ENCODE measurements around the gene PDE4D. TPM values are rescaled to one million over a fixed set of nuclear protein-coding genes. Genes with fewer than 3 reads are reported as not detected.

PDE4D gene
- total RNA-seq, 1 donor: 19.9 TPM

GRCh38 chr5:59209758-59210359 lies 683.7 kb downstream of the PDE4D start:
- Histone ChIP-seq H3K9me3 (ENCODE audit: low read depth, low read length) (no peaks in the 10 kb centered on the region), H3K27me3 (ENCODE audit: insufficient read depth, low read length) (peaks cover 11% of the 10 kb centered on the region), H3K4me3 (ENCODE audit: insufficient read depth, low read length) (no peak overlapping the region), H3K4me2 (ENCODE audit: insufficient read depth, low read length) (no peak overlapping the region), H2AFZ (ENCODE audit: low read length) (no peak overlapping the region), H3K79me2 (ENCODE audit: insufficient read depth, low read length) (no peaks in the 10 kb centered on the region), H3K36me3 (ENCODE audit: insufficient read depth, low read length) (no peaks in the 10 kb centered on the region), H4K20me1 (ENCODE audit: insufficient read depth, low read length) (no peaks in the 10 kb centered on the region), H3K4me1 (ENCODE audit: insufficient read depth, low read length) (peaks cover 12% of the 10 kb centered on the region), H3K27ac (ENCODE audit: low read depth, low read length) (no peak overlapping the region)
- DNase-seq (ENCODE audit: insufficient read length, low spot score, missing footprints): peak; percentile 57
- TF ChIP-seq CTCF (IDR thresholded peaks at IDR 0.05; ENCODE audit: extremely low read depth, low read depth, low read length): no peak

- H3K4me1 ChIP-seq (ENCODE audit: insufficient read depth, low read length): peaks cover 12% of the 10 kb centered on the region
- DNase-seq (ENCODE audit: insufficient read length, low spot score, missing footprints): no peak
- H3K27ac ChIP-seq (ENCODE audit: low read depth, low read length): no peak overlapping the region
- no peak overlapping the region for H3K4me2 ChIP-seq (ENCODE audit: insufficient read depth, low read length)
- H2AFZ ChIP-seq (ENCODE audit: low read length): no peak overlapping the region
- H3K36me3 ChIP-seq (ENCODE audit: insufficient read depth, low read length): no peaks in the 10 kb centered on the region
- H3K79me2 ChIP-seq (ENCODE audit: insufficient read depth, low read length): no peaks in the 10 kb centered on the region
- H3K4me3 ChIP-seq (ENCODE audit: insufficient read depth, low read length): no peak overlapping the region
- H3K9me3 ChIP-seq (ENCODE audit: low read depth, low read length): no peaks in the 10 kb centered on the region
- H3K27me3 ChIP-seq (ENCODE audit: insufficient read depth, low read length): peaks cover 6% of the 10 kb centered on the region
- no peaks in the 10 kb centered on the region for H4K20me1 ChIP-seq (ENCODE audit: insufficient read depth, low read length)
- TF ChIP-seq CTCF (IDR thresholded peaks at IDR 0.05; ENCODE audit: extremely low read depth, low read depth, low read length): no peak
Observed at GRCh38 chr5:59208474-59208873, 685.1 kb downstream of the PDE4D start.

GRCh38 chr5:59207401-59207800 lies 686.1 kb downstream of the PDE4D start:
- Histone ChIP-seq H3K4me2 (ENCODE audit: insufficient read depth, low read length) (no peak overlapping the region), H3K27ac (ENCODE audit: low read depth, low read length) (no peak overlapping the region), H3K36me3 (ENCODE audit: insufficient read depth, low read length) (no peaks in the 10 kb centered on the region), H3K27me3 (ENCODE audit: insufficient read depth, low read length) (no peaks in the 10 kb centered on the region), H2AFZ (ENCODE audit: low read length) (no peak overlapping the region), H3K79me2 (ENCODE audit: insufficient read depth, low read length) (no peaks in the 10 kb centered on the region), H3K4me3 (ENCODE audit: insufficient read depth, low read length) (no peak overlapping the region), H3K4me1 (ENCODE audit: insufficient read depth, low read length) (peaks cover 12% of the 10 kb centered on the region), H3K9me3 (ENCODE audit: low read depth, low read length) (no peaks in the 10 kb centered on the region), H4K20me1 (ENCODE audit: insufficient read depth, low read length) (no peaks in the 10 kb centered on the region)
- DNase-seq (ENCODE audit: insufficient read length, low spot score, missing footprints): no peak
- TF ChIP-seq CTCF (IDR thresholded peaks at IDR 0.05; ENCODE audit: extremely low read depth, low read depth, low read length): no peak

DNA sequence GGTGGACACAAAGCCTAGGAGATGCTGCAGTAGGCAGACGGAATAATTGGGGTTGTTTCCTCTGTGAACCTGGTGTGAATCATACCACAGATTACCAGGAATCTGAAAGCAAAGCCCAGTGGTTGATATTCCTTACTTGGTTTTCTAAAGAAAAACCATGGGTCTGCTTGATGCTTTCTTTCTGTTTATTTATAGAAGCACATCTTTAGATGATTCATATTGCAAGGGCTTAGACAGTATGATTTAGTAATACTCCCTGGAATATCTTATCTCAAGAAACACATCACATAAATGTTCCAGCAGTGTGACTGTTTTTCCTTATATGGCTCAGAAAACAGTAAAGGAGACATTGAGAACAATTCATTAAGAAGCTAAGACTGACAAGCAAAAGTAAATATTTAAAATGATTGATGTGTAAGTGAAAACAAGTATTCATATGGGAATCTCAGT lies 687.4 kb downstream of the PDE4D start:
- Histone ChIP-seq H2AFZ (ENCODE audit: low read length) (no peak overlapping the region), H3K4me1 (ENCODE audit: insufficient read depth, low read length) (peaks cover 12% of the 10 kb centered on the region), H3K27me3 (ENCODE audit: insufficient read depth, low read length) (no peaks in the 10 kb centered on the region), H4K20me1 (ENCODE audit: insufficient read depth, low read length) (no peaks in the 10 kb centered on the region), H3K27ac (ENCODE audit: low read depth, low read length) (peak overlapping the region; percentile 50), H3K79me2 (ENCODE audit: insufficient read depth, low read length) (no peaks in the 10 kb centered on the region), H3K4me3 (ENCODE audit: insufficient read depth, low read length) (no peak overlapping the region), H3K4me2 (ENCODE audit: insufficient read depth, low read length) (peak overlapping the region; percentile 12), H3K9me3 (ENCODE audit: low read depth, low read length) (no peaks in the 10 kb centered on the region), H3K36me3 (ENCODE audit: insufficient read depth, low read length) (no peaks in the 10 kb centered on the region)
- TF ChIP-seq CTCF (IDR thresholded peaks at IDR 0.05; ENCODE audit: extremely low read depth, low read depth, low read length): no peak
- DNase-seq (ENCODE audit: insufficient read length, low spot score, missing footprints): no peak

Data from osteoblast (primary cell).